Activated CD4-positive, alpha-beta T cell treated with anti-CD3 and anti-CD28 coated beads, Interleukin-2, Interleukin-6, amounts not matched to agents 100 ng/mL and 50 ng/mL, durations not matched to agents 16 hours and 8 hours (primary cell): ENCODE data around the gene ALDH3B2.

Experiments
- DNase-seq: peaks from one replicate; pipeline ENCODE4 v3.0.0-alpha.2; 2020

The ALDH3B2 gene

DNA sequence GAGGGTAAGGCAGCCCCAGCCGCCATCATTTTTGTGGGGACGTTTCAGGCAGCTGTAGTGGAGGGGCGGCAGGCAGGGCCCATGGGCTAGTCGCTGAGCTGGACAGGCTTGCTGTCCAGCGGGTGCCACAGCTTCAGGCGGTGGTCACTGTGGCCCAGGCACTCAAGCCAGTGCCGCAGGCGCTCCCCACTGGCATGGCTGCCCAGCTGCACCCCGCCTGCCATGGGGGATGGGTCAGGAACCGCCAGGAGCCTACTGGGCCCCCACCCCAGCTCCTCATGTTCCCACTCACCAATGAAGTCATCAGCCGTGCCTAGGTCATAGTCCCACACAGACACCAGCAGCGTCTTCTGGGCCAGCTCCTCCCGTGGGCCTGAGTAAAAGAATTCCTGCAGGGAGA lies 61.7 kb downstream of the ALDH3B2 start:
- no peak for DNase-seq
